IMR-90 (cell line): Measurements from ENCODE around the gene SPDYE16. TPM values are rescaled to one million over a fixed set of nuclear protein-coding genes. Genes with fewer than 3 reads are reported as not detected.

Source experiments
- ATAC-seq: fragments of 200-7000 bp; cut with Tn5 transposase; 2 replicates; pipeline ENCODE4 v1.9.1; 2020; ENCODE audit warnings: low read depth, mild to moderate bottlenecking, moderate library complexity
- BruUV-seq: library from RNA; stranded (reverse); fragments of 400-500 nt; replicated peaks from 2 replicates; lab custom pipeline; 2021; lab: Mats Ljungman, UMichigan
- CTCF ChIA-PET: fragments of 300-600 bp; formaldehyde crosslinking; extraction: SDS; loops from one replicate; lab custom pipeline; 2021; ENCODE audit warnings: antibody characterized with exemption; lab: Yijun Ruan, JAX
- POLR2A ChIA-PET: fragments of 300-600 bp; sonication (Branson Sonifier 250); formaldehyde crosslinking; loops from one replicate; lab custom pipeline; 2022; ENCODE audit warnings: antibody characterized with exemption; ENCODE audit not compliant: unreplicated experiment; lab: Charles Lee
- DNase-seq: peaks from one replicate; pipeline ENCODE4 v3.0.0; 2013
- H2AFZ ChIP-seq: replicated peaks from 2 replicates; pipeline ENCODE3; 2013; ENCODE audit warnings: low read length, mild to moderate bottlenecking; ENCODE audit not compliant: poor library complexity
- H2AK5ac ChIP-seq: 2 replicates; pipeline ENCODE4 v1.6.1; 2013; ENCODE audit warnings: low read depth, low read length, inconsistent platforms
- H2AK9ac ChIP-seq: replicated peaks from 2 replicates; pipeline ENCODE3; 2013; ENCODE audit warnings: mild to moderate bottlenecking, low read depth, low read length, moderate library complexity; ENCODE audit not compliant: poor library complexity
- H2BK120ac ChIP-seq: 2 replicates; pipeline ENCODE4 v1.6.1; 2013; ENCODE audit warnings: low read depth, low read length, inconsistent platforms
- H2BK15ac ChIP-seq: 3 replicates; pipeline ENCODE4 v1.6.1; 2013; ENCODE audit warnings: low read depth, low read length, inconsistent platforms
- H2BK20ac ChIP-seq: 2 replicates; pipeline ENCODE4 v1.6.1; 2013; ENCODE audit warnings: low read depth, mild to moderate bottlenecking, inconsistent platforms, low read length, moderate library complexity
- H2BK5ac ChIP-seq: 2 replicates; pipeline ENCODE4 v1.6.1; 2013; ENCODE audit warnings: mild to moderate bottlenecking, low read depth, low read length, inconsistent platforms; ENCODE audit not compliant: poor library complexity, severe bottlenecking
- H3K14ac ChIP-seq: replicated peaks from 2 replicates; pipeline ENCODE4 v1.6.1; 2013; ENCODE audit warnings: low read depth, low read length, inconsistent platforms
- H3K18ac ChIP-seq: 2 replicates; pipeline ENCODE4 v1.6.1; 2013; ENCODE audit warnings: low read depth, low read length, control low read depth
- H3K23ac ChIP-seq: 2 replicates; pipeline ENCODE4 v1.6.1; 2013; ENCODE audit warnings: low read depth, low read length, inconsistent platforms
- H3K27ac ChIP-seq: 2 replicates; pipeline ENCODE4 v1.5.1; 2013; ENCODE audit warnings: mild to moderate bottlenecking, control low read depth, low read length; ENCODE audit not compliant: insufficient read depth
- H3K27me3 ChIP-seq: 2 replicates; pipeline ENCODE4 v1.6.1; 2013; ENCODE audit warnings: low read length; ENCODE audit not compliant: control insufficient read depth, insufficient read depth
- H3K36me3 ChIP-seq: 2 replicates; pipeline ENCODE4 v1.6.1; 2013; ENCODE audit warnings: low read length, mixed read lengths; ENCODE audit not compliant: control insufficient read depth, insufficient read depth
- H3K4ac ChIP-seq: 2 replicates; pipeline ENCODE4 v1.6.1; 2013; ENCODE audit warnings: low read depth, low read length, inconsistent platforms
- H3K4me1 ChIP-seq: 2 replicates; pipeline ENCODE4 v1.6.1; 2013; ENCODE audit warnings: low read length, mixed read lengths; ENCODE audit not compliant: control insufficient read depth, insufficient read depth
- H3K4me2 ChIP-seq: 2 replicates; pipeline ENCODE4 v1.6.1; 2013; ENCODE audit warnings: low read depth, mild to moderate bottlenecking, control low read depth, low read length, moderate library complexity
- H3K4me3 ChIP-seq: 2 replicates; pipeline ENCODE4 v1.5.1; 2013; ENCODE audit warnings: low read depth, mild to moderate bottlenecking, control low read depth, low read length, moderate library complexity; ENCODE audit not compliant: insufficient read depth
- H3K56ac ChIP-seq: 2 replicates; pipeline ENCODE4 v1.6.1; 2013; ENCODE audit warnings: low read length, inconsistent platforms; ENCODE audit not compliant: insufficient read depth; ENCODE audit errors: extremely low read depth
- H3K79me1 ChIP-seq, 2 experiments: 2 replicates each; pipeline ENCODE4 v1.6.1; 2013; ENCODE audit warnings: low read length in 2 of 2, inconsistent platforms in 1 of 2, low read depth in 1 of 2
- H3K9ac ChIP-seq: 2 replicates; pipeline ENCODE4 v1.6.1; 2013; ENCODE audit warnings: low read depth, low read length, control low read depth
- H3K9me1 ChIP-seq: 2 replicates; pipeline ENCODE4 v1.6.1; 2013; ENCODE audit warnings: low read length, inconsistent platforms; ENCODE audit not compliant: insufficient read depth
- H3K9me3 ChIP-seq: 2 replicates; pipeline ENCODE4 v1.6.1; 2013; ENCODE audit warnings: low read length; ENCODE audit not compliant: control insufficient read depth, insufficient read depth
- H4K20me1 ChIP-seq: 2 replicates; pipeline ENCODE4 v1.6.1; 2013; ENCODE audit warnings: low read length, inconsistent platforms; ENCODE audit not compliant: insufficient read depth
- H4K5ac ChIP-seq: 2 replicates; pipeline ENCODE4 v1.6.1; 2013; ENCODE audit warnings: mild to moderate bottlenecking, low read depth, low read length, control low read depth
- H4K8ac ChIP-seq, 2 experiments: 2 replicates each; pipeline ENCODE4 v1.6.1; 2013; ENCODE audit warnings: low read depth in 2 of 2, low read length in 2 of 2, control low read depth in 1 of 2, inconsistent platforms in 1 of 2
- H4K91ac ChIP-seq: 2 replicates; pipeline ENCODE4 v1.6.1; 2013; ENCODE audit warnings: low read depth, low read length, inconsistent platforms; ENCODE audit not compliant: insufficient read depth
- BHLHE40 ChIP-seq: fragments of 150-350 bp; IDR thresholded peaks from 2 replicates; pipeline ENCODE4 v1.6.1; 2016; ENCODE audit warnings: mild to moderate bottlenecking, low read depth, low read length
- CEBPB ChIP-seq: IDR thresholded peaks from 2 replicates; pipeline ENCODE4 v1.6.1; 2012; ENCODE audit warnings: low read depth, low read length, improper control_type of control experiment
- CHD1 ChIP-seq: IDR thresholded peaks from 2 replicates; pipeline ENCODE4 v1.6.1; 2012; ENCODE audit warnings: low read depth, low read length, improper control_type of control experiment
- FOS ChIP-seq: fragments of 150-350 bp; IDR thresholded peaks from 2 replicates; pipeline ENCODE4 v1.6.1; 2016; ENCODE audit warnings: low read depth, low read length
- MAFK ChIP-seq: IDR thresholded peaks from 2 replicates; pipeline ENCODE4 v1.6.1; 2012; ENCODE audit warnings: low read depth, low read length, improper control_type of control experiment
- MXI1 ChIP-seq: IDR thresholded peaks from 2 replicates; pipeline ENCODE4 v1.6.1; 2012; ENCODE audit warnings: low read depth, mild to moderate bottlenecking, low read length, moderate library complexity, borderline replicate concordance
- NFE2L2 ChIP-seq: fragments of 150-350 bp; IDR thresholded peaks from 2 replicates; pipeline ENCODE4 v1.6.1; 2016; ENCODE audit warnings: low read depth, mild to moderate bottlenecking, low read length
- POLR2A ChIP-seq: IDR thresholded peaks from 2 replicates; pipeline ENCODE4 v1.6.1; 2012; ENCODE audit warnings: mild to moderate bottlenecking, low read depth, low read length
- RAD21 ChIP-seq: IDR thresholded peaks from 2 replicates; pipeline ENCODE4 v1.6.1; 2012; ENCODE audit warnings: low read length, improper control_type of control experiment
- RCOR1 ChIP-seq: IDR thresholded peaks from 2 replicates; pipeline ENCODE4 v1.6.1; 2012; ENCODE audit warnings: mild to moderate bottlenecking, low read length, improper control_type of control experiment; ENCODE audit not compliant: insufficient replicate concordance
- RFX5 ChIP-seq: IDR thresholded peaks from 2 replicates; pipeline ENCODE4 v1.8.0; 2012; ENCODE audit warnings: low read depth, mild to moderate bottlenecking, low read length, moderate library complexity
- SMC3 ChIP-seq: fragments of 150-350 bp; IDR thresholded peaks from 2 replicates; pipeline ENCODE4 v1.6.1; 2016; ENCODE audit warnings: low read depth, mild to moderate bottlenecking, antibody characterized with exemption, low read length, moderate library complexity
- USF2 ChIP-seq: fragments of 150-350 bp; IDR thresholded peaks from 2 replicates; pipeline ENCODE4 v1.6.1; 2017; ENCODE audit warnings: mild to moderate bottlenecking, antibody characterized with exemption, low read length, low read depth
- WGBS, 2 experiments: methylation state at CpG; one replicate each; pipeline versions ENCODE4 v1.1.5 to v1.1.7; 2013; ENCODE audit warnings: missing lambda C conversion rate in 2 of 2; ENCODE audit not compliant: insufficient read length in 1 of 2; ENCODE audit errors: extremely low coverage in 2 of 2; 5-methylcytosine and 5-hydroxymethylcytosine counted together
- dilution Hi-C: fragments of 300-500 bp; cut with HindIII; formaldehyde crosslinking; loops from one replicate; pipeline ENCODE4 v1.14.3; 2018; ENCODE audit warnings: low sequenced_read_pairs; ENCODE audit not compliant: unreplicated experiment
- in situ Hi-C: fragments of 300-500 bp; cut with MboI; formaldehyde crosslinking; loops from 3 replicates; pipeline ENCODE4 v1.14.3; 2019; ENCODE audit warnings: low sequenced_read_pairs, inconsistent platforms, mixed read lengths
- intact Hi-C: fragments of 100-400 bp; cut with micrococcal nuclease; formaldehyde crosslinking; loops from 2 replicates; pipeline ENCODE4 v1.10.0; 2022
- polyA plus RNA-seq, 3 experiments: library from polyadenylated mRNA; depleted of rRNA; stranded (reverse); fragments of >200 nt; gene quantifications; 2 replicates each; pipeline ENCODE4 v1.2.3, GENCODE V29; 2012; ENCODE audit warnings: low replicate concordance in 1 of 3
- total RNA-seq: library from RNA; depleted of rRNA; stranded (reverse); fragments of >200 nt; gene quantifications from 2 replicates; pipeline ENCODE4 v1.2.3, GENCODE V29; 2012
- TF ChIP-seq, protein P1 (sequence below): fragments of 150-350 bp; IDR thresholded peaks from 2 replicates; pipeline ENCODE4 v1.6.1; 2016; ENCODE audit warnings: low read depth, mild to moderate bottlenecking, low read length, moderate library complexity, borderline replicate concordance
- TF ChIP-seq, protein P2 (sequence below): conservative IDR thresholded peaks from 2 replicates; pipeline ENCODE4 v1.5.1; 2012; ENCODE audit warnings: mild to moderate bottlenecking, low read depth, low read length, improper control_type of control experiment

The SPDYE16 gene
- total and polyA plus RNA-seq, 2 of the 4 experiments (the other 2 are of a cell fraction): not detected

DNA sequence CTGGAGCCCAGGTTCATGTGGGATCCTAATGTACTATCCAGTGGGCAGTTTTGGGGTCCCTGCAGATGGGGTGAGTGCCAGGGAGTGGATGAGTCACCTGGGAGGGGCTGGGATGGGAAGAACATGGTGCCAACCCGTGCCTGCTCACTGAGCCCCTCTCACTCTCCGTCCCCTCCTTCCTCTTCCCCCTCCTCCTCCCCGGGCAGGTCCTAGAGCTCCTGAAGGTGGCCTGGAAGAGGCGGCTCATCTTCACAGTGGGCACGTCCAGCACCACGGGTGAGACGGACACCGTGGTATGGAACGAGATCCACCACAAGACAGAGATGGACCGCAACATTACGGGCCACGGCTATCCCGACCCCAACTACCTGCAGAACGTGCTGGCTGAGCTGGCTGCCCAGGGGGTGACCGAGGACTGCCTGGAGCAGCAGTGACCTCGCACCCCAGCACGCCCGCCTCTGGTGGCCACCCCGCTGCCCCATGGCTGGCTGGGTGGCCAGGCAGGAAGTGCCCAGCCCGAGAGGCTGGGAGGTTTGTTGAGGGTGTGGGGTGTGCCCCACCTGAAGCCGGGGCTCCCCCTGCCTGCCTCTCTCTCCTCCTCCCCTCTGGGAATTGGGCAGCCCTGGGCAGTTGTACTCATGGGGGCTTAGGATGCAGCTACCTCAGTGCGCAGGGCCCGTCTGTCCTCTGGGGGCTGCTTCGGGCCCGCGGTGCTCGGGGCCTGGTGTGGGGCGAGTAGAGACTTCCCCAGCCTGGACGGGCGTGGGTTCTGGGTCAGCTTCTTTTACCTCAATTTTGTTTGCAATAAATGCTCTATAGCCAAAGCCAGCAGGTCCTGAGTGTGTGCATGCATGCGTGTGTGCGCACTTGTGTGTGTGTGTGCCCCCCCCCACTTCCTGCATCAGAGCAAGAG, 37.7 kb downstream of the SPDYE16 start:
- Histone ChIP-seq H2BK5ac (no peak overlapping the region), H3K9ac (no peak overlapping the region), H2BK20ac (no peak overlapping the region), H3K4me3 (no peak overlapping the region), H3K27me3 (no peaks in the 10 kb centered on the region), H3K27ac (no peak overlapping the region), H4K8ac (no peak overlapping the region), H3K4me1 (no peaks in the 10 kb centered on the region), H2BK15ac (no peak overlapping the region), H2BK120ac (no peak overlapping the region), H3K36me3 (peaks cover 16% of the 10 kb centered on the region), H2AFZ (no peak overlapping the region), H4K5ac (no peak overlapping the region), H3K14ac (no peak overlapping the region), H3K18ac (no peak overlapping the region), H2AK5ac (no peak overlapping the region), H3K56ac (no peak overlapping the region), H4K91ac (no peak overlapping the region), H3K9me3 (no peaks in the 10 kb centered on the region), H3K4ac (no peak overlapping the region), H4K20me1 (no peaks in the 10 kb centered on the region), H3K4me2 (no peak overlapping the region), H3K79me1 (no peaks in the 10 kb centered on the region; a peak in 1 of 4 replicates), H2AK9ac (no peak overlapping the region), H3K9me1 (no peaks in the 10 kb centered on the region), H3K23ac (no peak overlapping the region)
- WGBS, 2 experiments: 91% methylated on average over 12 of the region's 32 CpGs; no CpG with 5 or more reads in 1 of the 2 experiments
- DNase-seq (no peak), ATAC-seq (no peak)
- dilution Hi-C loops (no loop called here), in situ Hi-C loops (loop anchor here (5.0 kb wide), 1 partner anchor 73 kb away; no protein-coding TSS in a partner anchor), intact Hi-C loops (no loop called here)
- CTCF ChIA-PET: no interaction called here
- no TSS peak for BruUV-seq
- POLR2A ChIA-PET: no interaction called here
- TF ChIP-seq RCOR1: no peak
- TF ChIP-seq SMC3: no peak
- TF ChIP-seq CHD1: no peak
- TF ChIP-seq USF2: no peak
- TF ChIP-seq CEBPB: no peak
- no peak for TF ChIP-seq NFE2L2
- TF ChIP-seq RAD21: no peak
- TF ChIP-seq BHLHE40: no peak
- TF ChIP-seq POLR2A: no peak
- TF ChIP-seq MAFK: no peak
- TF ChIP-seq MXI1: no peak
- TF ChIP-seq, protein P1, sequence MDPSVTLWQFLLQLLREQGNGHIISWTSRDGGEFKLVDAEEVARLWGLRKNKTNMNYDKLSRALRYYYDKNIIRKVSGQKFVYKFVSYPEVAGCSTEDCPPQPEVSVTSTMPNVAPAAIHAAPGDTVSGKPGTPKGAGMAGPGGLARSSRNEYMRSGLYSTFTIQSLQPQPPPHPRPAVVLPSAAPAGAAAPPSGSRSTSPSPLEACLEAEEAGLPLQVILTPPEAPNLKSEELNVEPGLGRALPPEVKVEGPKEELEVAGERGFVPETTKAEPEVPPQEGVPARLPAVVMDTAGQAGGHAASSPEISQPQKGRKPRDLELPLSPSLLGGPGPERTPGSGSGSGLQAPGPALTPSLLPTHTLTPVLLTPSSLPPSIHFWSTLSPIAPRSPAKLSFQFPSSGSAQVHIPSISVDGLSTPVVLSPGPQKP: no peak
- TF ChIP-seq, protein P2, sequence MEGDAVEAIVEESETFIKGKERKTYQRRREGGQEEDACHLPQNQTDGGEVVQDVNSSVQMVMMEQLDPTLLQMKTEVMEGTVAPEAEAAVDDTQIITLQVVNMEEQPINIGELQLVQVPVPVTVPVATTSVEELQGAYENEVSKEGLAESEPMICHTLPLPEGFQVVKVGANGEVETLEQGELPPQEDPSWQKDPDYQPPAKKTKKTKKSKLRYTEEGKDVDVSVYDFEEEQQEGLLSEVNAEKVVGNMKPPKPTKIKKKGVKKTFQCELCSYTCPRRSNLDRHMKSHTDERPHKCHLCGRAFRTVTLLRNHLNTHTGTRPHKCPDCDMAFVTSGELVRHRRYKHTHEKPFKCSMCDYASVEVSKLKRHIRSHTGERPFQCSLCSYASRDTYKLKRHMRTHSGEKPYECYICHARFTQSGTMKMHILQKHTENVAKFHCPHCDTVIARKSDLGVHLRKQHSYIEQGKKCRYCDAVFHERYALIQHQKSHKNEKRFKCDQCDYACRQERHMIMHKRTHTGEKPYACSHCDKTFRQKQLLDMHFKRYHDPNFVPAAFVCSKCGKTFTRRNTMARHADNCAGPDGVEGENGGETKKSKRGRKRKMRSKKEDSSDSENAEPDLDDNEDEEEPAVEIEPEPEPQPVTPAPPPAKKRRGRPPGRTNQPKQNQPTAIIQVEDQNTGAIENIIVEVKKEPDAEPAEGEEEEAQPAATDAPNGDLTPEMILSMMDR: no peak
- TF ChIP-seq RFX5: no peak
- no peak for TF ChIP-seq FOS
